Measurements from ENCODE around the gene LHX1. TPM values are rescaled to one million over a fixed set of nuclear protein-coding genes. Genes with fewer than 3 reads are reported as not detected.

Gene LHX1
- total RNA-seq, 4 donors from 2014 or later, result not detected

DNA sequence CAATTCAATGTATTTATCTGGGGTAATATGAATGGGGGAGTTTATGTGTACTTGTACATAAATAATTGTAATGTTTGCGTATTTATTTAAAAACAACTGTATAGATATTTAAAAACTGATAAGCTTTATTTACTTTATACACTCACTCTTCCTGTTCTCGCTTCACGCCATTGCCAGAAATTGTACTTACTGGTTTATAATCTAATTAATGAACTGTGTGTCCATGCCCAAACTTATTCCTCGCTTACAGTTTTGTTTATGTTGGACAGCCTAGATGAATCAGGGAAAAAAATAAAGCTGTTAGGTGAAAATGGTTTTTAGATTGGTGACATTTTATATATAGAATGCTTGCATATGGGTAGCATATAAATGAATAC lies 42.3 kb downstream of the LHX1 start:
- Histone ChIP-seq H3K27ac (no peak overlapping the region), H3K9me3 (no peaks in the 10 kb centered on the region), H3K27me3 (no peaks in the 10 kb centered on the region), H3K36me3 (no peaks in the 10 kb centered on the region), H3K4me3 (replicated peaks in 1 of 3) (no peak overlapping the region), H3K4me1 (no peaks in the 10 kb centered on the region)
- intact Hi-C loops (cut with DNase I), result no loop called here
- TF ChIP-seq, protein P1, sequence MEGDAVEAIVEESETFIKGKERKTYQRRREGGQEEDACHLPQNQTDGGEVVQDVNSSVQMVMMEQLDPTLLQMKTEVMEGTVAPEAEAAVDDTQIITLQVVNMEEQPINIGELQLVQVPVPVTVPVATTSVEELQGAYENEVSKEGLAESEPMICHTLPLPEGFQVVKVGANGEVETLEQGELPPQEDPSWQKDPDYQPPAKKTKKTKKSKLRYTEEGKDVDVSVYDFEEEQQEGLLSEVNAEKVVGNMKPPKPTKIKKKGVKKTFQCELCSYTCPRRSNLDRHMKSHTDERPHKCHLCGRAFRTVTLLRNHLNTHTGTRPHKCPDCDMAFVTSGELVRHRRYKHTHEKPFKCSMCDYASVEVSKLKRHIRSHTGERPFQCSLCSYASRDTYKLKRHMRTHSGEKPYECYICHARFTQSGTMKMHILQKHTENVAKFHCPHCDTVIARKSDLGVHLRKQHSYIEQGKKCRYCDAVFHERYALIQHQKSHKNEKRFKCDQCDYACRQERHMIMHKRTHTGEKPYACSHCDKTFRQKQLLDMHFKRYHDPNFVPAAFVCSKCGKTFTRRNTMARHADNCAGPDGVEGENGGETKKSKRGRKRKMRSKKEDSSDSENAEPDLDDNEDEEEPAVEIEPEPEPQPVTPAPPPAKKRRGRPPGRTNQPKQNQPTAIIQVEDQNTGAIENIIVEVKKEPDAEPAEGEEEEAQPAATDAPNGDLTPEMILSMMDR (IDR thresholded peaks at IDR 0.05), result no peak
- TF ChIP-seq POLR2A (IDR thresholded peaks at IDR 0.05), result no peak
- no peak for DNase-seq
- WGBS, 2 donors, result 94 to 96% methylated on average over 4 of the region's 4 CpGs

DNA sequence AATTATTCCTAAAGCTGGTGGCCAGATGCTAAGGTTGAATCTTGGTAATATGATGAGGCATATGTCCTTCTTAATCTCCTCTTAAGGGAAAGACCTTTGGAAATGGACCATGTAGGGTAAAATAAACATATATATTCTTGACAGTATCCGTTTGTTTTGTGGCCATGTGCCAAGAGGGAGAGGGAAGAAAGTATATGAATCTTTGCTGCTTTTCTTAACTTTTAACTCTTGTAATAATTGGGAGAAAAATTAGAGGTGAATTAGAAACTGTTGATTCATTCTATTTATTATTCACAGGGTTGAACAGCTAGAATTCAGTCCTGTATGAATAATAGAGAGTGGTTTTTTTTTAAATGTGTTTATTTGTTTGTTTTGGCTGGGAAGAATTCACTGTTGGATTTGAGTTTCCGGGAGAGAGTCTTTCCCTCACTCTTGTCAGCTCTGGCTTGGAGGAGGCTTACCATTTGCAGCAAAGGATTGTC lies 43.0 kb downstream of the LHX1 start:
- Histone ChIP-seq H3K27ac (no peak overlapping the region), H3K27me3 (no peaks in the 10 kb centered on the region), H3K4me3 (replicated peaks in 1 of 3) (no peak overlapping the region), H3K36me3 (no peaks in the 10 kb centered on the region), H3K9me3 (no peaks in the 10 kb centered on the region), H3K4me1 (no peaks in the 10 kb centered on the region)
- DNase-seq, result no peak
- TF ChIP-seq, protein P1 (IDR thresholded peaks at IDR 0.05), result no peak
- no peak for TF ChIP-seq POLR2A (IDR thresholded peaks at IDR 0.05)
- WGBS, 2 donors, result 34 to 39% methylated on average over 2 of the region's 2 CpGs
- intact Hi-C loops (cut with DNase I), result no loop called here

DNA sequence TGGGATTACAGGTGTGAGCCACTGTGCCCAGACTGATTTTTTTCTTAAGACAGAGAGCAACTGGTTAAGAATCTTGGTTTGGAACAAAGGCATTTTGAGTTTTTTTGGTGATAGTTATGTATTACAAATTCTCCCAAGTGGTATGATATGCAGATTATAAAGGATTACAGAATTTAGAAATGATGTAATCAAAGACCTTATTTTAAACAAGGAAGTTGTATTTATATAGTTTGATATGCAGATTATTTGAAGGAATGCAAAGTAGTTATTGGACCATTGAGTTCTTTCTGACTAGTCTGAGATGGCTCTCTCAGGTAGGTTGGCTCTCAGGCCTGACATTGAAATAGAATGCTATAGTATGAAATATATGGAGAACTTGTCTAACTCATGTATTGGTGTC lies 46.3 kb downstream of the LHX1 start:
- Histone ChIP-seq H3K27me3 (no peaks in the 10 kb centered on the region), H3K9me3 (no peaks in the 10 kb centered on the region), H3K4me3 (replicated peaks in 1 of 3) (no peak overlapping the region), H3K36me3 (peaks cover 3 to 5% of the 10 kb centered on the region in 2 donors), H3K4me1 (no peaks in the 10 kb centered on the region), H3K27ac (no peak overlapping the region)
- intact Hi-C loops (cut with DNase I), result no loop called here
- TF ChIP-seq, protein P1 (IDR thresholded peaks at IDR 0.05), result no peak
- TF ChIP-seq POLR2A (IDR thresholded peaks at IDR 0.05), result no peak
- DNase-seq, result no peak

DNA sequence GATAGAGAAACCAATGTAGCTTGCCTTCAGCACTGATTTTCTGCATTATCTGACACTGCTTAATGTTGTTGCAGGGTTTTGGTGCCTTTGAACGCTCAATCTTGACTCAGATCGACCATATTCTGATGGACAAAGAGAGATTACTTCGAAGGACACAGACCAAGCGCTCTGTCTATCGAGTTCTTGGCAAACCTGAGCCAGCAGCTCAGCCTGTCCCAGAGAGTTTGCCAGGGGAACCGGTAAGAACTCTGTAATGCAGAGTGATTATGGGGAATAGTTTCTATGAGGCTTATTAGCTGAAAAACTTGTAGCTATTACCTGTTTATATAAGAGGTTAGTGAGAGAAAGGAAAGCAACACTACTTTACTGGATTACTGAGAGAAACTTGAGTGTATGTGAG lies 51.9 kb downstream of the LHX1 start:
- no peaks in the 10 kb centered on the region for H3K4me1 ChIP-seq
- H3K36me3 ChIP-seq, result peaks cover 22 to 30% of the 10 kb centered on the region in 2 donors
- no peak overlapping the region for H3K27ac ChIP-seq
- no peak for TF ChIP-seq POLR2A (IDR thresholded peaks at IDR 0.05)
- TF ChIP-seq, protein P1 (IDR thresholded peaks at IDR 0.05), result no peak
- intact Hi-C loops (cut with DNase I), result no loop called here
- no peaks in the 10 kb centered on the region for H3K9me3 ChIP-seq
- no peaks in the 10 kb centered on the region for H3K27me3 ChIP-seq
- no peak overlapping the region for H3K4me3 ChIP-seq (replicated peaks in 1 of 3)
- 88 to 91% methylated on average over 6 of the region's 6 CpGs for WGBS, 2 donors
- no peak for DNase-seq

DNA sequence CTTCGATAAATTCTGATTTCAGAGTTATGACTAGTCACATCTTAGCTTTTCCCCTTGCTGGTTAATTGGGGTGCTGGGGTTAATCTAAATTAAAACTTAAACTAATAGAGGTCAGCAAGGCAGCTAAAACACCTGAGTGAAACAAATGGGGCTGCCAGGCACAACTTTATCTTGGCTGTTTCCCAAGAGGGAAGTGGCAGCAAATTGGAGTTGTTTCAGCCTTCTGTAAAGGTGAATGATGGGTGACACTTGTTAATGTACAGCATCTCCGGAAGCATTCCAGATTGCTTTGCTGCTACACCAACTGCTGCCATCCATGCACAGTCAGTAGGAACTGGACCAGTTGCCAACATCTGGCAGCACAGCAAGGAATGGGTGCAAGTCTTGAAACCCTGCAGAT lies 55.4 kb downstream of the LHX1 start:
- Histone ChIP-seq H3K27ac (no peak overlapping the region), H3K9me3 (no peaks in the 10 kb centered on the region), H3K4me3 (replicated peaks in 1 of 3) (no peak overlapping the region), H3K36me3 (peaks cover 37 to 51% of the 10 kb centered on the region in 2 donors), H3K27me3 (no peaks in the 10 kb centered on the region), H3K4me1 (no peaks in the 10 kb centered on the region)
- TF ChIP-seq, protein P1 (IDR thresholded peaks at IDR 0.05), result no peak
- TF ChIP-seq POLR2A (IDR thresholded peaks at IDR 0.05), result no peak
- WGBS, 2 donors, result 77 to 85% methylated on average over 2 of the region's 2 CpGs
- DNase-seq, result no peak
- intact Hi-C loops (cut with DNase I), result no loop called here
